ENCODE results near the gene TRIM8.

DNA sequence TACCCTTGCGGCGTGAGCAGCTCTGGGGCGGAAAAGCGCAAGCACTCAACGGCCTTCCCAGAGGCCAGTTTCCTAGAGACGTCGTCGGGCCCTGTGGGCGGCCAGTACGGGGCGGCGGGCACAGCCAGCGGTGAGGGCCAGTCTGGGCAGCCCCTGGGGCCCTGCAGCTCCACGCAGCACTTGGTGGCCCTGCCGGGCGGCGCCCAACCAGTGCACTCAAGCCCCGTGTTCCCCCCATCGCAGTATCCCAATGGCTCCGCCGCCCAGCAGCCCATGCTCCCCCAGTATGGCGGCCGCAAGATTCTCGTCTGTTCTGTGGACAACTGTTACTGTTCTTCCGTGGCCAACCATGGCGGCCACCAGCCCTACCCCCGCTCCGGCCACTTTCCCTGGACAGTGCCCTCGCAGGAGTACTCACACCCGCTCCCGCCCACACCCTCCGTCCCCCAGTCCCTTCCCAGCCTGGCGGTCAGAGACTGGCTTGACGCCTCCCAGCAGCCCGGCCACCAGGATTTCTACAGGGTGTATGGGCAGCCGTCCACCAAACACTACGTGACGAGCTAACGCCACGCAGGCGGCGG lies 12.6 kb downstream of the TRIM8 start:
- no peak for TF ChIP-seq CTCF (conservative IDR thresholded peaks at IDR 0.05; ENCODE audit: low read length)
- TF ChIP-seq EZH2phosphoT487 (IDR thresholded peaks at IDR 0.05; ENCODE audit: borderline replicate concordance) = no peak

Data from Loucy (cell line).